HG03103 (cell line): ENCODE results near the gene PNPLA8.
"Not testable (repeated sequence)": the region's sequence is repeated elsewhere in the genome, so short reads cannot be mapped to it uniquely, and the experiment has no call there.

Experiments
- ATAC-seq: cut with Tn5 transposase; IDR thresholded peaks from one replicate; pipeline ENCODE4 v1.9.1; 2021; ENCODE audit warnings: low read depth; ENCODE audit not compliant: unreplicated experiment

The PNPLA8 gene

DNA sequence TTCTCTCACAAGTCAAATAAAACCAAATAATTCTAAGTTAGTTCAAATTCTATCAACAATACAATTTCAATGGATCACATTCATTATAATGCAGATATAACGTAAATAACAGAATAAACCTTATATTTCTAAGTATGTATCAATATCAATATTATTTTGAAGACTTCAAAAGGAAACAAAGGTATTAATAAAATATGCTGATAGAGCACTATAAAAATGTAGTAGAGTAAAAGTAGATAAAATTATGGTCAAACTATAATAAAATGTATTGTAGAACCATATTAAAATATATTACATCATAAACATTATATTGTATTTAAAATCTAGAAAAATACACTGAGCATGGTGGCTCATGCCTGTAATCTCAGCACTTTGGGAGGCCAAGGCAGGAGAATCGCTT, 46.2 kb downstream of the PNPLA8 start:
- ATAC-seq: no peak

DNA sequence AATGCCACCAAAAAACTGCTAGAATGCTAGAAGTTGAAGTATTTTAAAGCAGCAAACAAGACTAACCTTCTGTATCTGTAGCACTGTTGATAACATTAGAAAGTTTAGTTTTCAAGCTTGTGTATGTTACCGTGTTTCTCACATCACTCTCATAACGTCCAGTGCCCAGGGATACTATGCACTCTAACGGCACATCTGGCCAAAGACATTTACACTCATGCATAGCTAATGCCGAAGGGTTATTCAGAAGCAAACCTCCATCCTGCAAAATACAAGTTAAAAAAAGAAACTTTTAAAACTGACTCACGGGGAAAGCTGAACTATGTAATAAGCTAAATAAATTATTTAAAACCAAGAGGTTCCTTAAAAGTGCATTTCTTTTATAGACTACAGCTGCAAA, 46.8 kb downstream of the PNPLA8 start:
- ATAC-seq: no peak

DNA sequence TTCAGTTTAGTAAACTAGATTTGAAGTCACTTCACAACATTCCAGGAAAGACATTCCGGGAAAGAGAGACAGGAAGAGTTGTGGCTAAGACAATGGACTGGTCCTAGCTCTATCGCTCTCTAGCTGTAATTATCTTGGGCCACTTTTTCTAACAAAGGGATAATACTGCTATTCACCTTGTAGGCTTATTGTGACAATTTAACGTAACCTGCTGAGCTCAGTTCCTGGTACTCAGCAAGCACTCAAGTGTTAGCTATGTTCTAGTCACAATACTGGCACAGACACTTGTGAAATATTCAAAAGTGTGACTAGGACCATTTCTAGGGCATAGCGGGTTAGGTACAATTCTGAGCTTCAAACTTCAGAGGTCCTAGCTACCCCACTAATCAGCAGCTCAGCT, 57.7 kb downstream of the PNPLA8 start:
- no peak for ATAC-seq

DNA sequence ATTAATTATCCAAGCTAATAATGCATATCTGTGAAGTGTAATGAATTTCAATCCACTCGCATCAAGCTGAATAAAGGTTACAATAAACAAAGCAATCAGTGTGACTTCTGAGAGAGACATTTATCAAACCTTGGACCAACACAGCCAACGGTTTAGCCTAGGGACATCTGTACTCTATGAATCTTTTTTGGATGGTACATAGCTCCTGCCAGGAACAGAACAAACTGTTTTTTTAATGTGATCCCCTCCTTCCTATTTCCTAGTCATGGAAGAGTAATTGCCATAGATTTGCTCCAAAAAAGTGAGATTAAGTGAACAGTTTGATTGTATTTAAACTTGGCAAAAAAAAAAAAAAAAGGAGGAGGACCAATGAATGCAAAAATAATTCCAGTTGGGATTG, 58.5 kb downstream of the PNPLA8 start:
- no peak for ATAC-seq

DNA sequence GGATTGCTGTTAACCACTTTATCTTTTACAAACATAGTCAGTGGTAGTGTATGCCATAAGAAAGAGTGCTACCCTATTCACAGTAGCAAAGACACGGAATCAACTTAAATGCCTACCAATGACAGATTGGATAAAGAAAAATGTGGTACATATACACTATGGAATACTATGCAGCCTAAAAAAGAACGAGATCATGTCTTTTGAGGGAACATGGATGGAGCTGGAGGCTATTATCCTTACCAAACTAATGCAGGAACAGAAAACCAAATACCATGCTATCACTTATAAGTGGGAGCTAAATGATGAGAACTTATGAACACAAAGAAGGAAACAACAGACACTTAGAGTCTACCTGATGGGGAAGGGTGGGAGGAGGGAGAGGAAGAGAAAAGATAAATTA, 59.6 kb downstream of the PNPLA8 start:
- ATAC-seq: not testable (repeated sequence)

DNA sequence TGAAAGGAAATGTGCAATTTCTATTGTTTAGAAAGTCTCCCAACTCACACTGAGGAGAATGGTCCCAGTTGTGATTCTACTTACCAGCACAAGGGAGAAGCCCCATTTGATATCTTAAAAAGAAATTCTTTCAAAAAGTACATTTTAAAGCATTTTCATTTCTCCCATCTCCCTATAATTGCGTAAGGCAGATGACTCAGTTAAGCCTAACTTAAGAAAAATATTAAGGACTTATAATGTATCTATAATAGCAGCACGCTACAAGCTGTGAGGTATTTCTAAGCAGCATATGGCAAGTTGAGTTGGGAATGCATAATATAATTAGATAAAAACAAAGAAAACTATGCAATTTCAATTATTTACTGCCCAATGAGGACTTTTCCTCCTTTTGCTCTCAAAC, 61.2 kb downstream of the PNPLA8 start:
- ATAC-seq: no peak

DNA sequence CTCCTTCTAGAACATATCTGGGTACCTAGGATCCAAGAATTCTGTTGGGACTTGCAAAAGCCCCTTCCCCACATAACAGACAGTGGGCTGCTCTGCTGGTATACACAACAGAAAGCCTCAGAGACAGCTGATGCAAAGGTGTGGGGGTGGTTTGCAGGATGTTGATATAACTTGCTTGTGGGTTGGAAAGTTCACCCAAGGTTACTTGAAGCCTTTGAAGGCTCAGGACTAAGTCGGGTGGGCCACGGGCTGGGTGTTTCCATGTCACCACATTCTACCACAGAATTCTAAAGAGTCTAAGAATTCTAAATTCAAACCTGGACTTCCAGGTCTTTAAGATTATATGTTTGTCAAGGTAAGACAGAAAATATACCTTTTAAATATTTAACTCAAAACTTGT, 62.3 kb downstream of the PNPLA8 start:
- ATAC-seq: no peak

DNA sequence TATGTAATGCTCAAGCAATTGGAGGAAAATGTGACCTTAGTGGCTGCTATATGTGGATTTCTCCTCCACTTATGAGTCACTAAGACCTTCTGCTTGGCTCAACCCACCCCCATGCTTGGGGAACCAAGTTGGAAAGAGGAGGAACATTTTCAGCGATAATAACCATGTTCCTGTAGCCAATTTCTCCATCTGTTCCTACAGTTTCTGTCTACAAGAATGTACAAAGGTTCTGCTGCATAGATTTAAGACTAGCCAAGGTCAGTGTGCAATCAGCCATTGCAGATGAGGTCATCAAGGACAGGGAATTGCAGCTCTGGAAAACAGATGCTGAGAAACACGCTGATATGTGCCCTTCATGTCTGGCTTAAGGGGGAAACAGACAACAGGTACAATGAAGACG, 64.1 kb downstream of the PNPLA8 start:
- ATAC-seq: no peak

DNA sequence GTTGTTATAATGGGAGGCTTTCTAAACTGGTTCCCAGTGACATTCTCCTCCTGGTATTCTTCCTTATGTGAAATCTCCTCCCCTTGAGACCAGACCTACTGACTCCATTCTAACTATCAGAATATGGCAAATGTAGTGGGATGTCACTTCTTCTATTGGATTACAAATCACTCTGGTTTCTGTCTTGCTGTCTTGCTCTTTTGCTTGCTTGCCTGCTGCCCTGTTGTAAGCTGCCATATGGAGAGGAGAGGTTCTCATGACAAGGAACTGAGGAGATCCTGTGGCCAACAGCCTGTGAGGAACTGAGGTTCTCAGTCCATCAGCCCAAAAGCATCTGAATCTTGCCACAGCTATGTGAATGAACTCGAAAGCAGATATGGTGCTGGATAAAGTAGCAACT, 65.0 kb downstream of the PNPLA8 start:
- no peak for ATAC-seq

DNA sequence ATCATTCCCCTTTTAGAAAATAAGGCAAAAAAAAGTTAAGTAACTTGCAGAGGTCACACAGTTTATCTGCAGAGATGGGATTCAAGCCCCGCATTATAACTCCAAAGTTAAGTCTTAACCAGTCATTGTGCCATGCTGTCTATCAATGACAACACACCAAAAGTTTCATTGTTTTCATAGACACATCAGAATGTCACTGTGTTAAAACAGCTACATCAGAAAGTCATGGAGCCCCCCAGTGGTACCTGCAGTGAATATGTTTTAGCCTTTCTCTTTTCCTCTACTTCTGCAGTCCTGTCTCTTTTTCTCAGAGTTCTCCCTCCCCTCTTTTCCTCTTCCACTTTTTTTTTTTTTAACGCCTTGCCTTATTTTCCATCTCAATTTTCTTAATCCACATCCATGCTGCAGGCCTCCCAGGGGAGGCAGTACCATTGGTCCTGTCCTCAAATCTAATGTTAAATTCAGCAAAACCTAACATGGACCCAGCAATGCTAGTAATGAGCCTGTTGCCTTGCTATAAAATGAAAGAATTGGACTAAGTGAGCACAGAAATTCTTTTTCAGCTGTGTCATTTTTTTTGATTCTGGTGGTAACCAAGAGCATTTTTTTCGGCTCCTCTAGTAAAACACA, 65.9 kb downstream of the PNPLA8 start:
- ATAC-seq: no peak

DNA sequence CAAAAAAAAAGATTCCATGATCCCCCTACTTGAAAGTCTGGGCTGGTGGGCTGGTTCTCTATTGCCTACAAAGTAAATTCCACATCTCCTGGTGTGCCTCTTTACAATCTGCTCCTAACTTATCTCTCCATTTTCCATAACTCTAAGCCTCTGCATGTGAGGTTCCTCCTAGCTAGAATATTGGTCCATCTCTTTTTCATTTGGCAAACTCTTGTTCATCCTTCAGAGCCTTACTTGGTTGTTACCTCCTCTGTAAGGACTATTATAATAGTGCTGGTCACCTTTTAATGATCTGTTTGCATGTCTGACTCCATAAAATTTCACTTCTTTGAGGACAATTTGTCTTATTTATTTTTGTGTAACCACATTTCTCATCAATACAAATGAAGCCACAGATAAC, 68.1 kb downstream of the PNPLA8 start:
- ATAC-seq: no peak

DNA sequence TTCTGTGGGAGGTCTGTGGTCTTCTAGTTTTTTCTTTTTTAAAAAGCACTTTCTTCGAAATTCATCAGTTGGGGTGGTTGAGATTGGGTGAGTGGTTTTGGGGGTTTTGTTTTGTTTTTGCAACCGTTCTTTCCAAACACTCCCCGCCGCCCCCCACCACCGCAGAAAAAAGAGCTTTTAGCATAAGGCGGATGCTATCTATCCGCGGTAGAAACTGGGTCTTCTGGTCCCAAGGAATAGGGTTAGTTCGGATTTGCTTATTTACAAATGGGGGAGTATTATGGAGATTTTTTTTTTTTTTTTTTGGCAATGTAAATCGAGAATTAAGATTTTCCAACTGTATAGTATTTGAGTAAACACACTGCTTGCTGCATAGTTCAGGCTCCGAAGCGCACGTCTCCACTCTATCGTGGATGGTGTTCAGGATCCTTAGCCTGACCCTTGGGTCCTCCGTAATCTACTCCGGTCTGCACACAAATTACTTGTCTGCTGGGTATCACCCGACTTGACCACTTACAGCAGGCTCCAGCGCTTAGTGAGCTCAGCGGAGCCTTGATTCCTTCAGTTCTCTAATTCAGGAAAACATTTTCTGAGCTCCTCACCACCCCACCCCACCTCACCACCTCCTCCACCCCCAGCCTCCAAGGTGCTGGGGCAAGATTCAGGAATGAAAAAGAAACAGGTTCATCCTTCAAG, 68.9 kb downstream of the PNPLA8 start:
- no peak for ATAC-seq

DNA sequence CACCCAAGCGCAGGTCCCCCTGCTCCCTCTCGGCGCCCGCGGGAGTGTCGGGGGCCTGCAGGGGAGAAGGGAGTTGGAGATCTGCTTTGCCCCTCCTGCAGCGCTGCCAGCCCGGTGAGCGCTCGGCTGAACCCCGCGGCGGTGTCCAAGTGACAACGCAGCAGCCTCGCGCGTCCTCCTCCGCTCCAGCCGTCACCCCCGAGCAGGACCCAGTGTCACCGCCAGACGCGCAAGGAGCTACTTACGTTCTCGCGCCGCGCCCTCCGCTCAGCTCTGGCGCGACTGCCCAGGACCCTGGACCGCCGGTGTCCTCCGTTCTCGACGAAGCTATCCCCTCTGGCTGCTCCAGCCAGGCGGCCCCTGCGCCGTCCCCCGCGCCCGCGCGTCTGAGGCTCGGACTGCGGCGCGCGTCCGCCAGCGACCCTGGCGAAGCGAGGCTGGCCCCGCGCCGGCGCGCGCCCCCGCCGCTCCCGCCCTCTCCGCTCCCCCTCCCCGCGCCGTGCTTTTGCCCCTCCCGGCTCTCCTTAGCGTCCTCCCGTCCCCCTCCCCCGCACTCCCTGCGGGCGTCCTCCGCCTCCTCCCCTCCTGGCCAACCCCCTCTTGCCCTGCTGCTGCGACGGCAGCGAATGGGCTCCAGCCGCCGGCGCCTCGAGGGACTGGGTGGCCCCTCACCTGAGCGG, 69.8 kb downstream of the PNPLA8 start, which contains the start of gene NRCAM:
NRCAM (minus strand) TSS at position 439 of the 680 bp plus-strand sequence. CDS start 216,372 bp downstream, outside the sequence.
- no peak for ATAC-seq

DNA sequence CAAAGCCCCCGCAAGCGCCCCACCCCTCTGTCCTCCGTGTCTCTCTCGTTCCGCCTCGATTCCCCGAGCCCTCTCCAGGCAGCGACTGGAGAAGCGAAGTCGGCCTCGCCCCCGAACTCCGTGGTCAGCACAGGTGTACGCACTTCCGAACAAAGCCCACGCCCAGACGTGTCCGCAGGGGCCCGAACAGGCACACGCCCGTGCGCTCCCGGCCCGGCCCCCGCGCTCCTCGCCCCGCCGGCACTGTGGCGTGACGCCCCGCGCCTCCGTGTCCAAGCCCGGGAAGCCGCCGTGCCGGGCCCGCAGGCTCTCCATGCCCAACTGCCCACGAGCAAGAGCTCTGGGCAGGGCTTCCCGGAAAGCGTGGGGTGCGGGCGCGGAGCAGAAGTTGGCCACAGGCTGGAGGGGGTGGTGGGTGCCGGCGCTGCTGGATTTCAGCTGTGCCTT, 70.4 kb downstream of the PNPLA8 start:
- ATAC-seq: no peak

DNA sequence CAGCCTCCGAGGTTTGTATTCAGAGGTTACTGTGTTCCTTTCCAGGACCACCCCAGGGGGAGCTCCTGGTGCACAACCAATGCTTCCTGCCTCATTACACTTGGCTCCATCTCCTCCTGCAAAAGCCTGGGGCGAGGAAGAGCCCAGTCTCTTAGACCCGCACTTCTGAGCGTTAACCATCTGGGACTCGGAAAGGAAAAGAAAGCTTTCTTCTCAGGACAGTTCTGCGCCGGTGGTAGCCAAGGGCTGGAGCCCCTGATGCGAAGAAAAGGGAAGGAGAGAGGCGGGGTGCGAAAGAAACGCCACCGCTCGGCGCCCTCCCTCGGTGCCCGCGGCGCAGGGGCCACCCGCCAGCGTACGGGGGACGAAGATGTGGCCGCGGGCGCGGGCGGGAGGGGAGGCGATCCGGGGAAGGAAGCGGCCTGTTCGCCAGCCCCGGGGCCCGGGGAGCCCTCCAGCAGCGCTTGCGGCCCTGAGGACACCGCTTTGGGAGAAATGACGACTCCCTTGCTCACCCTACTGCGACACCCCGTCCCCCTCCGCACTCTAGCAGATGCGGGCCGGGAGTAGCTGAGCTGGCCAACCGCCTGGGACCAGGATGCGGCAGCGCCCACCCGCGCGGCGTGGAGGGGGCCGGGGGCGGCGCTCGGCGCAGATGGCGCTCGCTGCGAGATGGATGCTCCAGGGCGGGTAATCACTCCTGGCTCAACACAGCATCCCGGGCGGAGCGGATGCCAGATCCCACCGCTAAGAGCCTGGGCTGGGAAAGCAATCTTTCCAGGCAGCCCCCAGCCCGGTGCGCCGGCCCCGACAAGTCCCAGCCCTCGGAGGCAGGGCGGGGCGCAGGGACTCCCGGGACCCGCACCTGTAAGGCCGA, 71.0 kb downstream of the PNPLA8 start:
- ATAC-seq: no peak

DNA sequence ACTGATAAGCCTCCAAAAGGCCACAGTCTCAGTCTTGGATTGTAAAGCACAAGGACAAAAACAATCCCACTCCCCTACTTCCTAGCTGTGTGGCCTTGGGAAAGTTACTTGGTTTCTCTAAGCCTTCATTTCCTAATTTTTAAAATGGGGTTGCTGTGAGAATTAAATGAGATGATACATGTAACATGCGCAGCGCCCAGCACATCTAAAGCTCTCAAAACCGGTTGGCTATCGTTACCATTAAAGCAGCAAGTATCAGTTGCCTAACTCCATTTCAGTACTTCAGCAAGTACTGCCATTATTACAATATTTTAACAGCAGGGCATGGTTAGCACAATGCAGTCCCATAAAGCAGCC, 71.6 kb downstream of the PNPLA8 start:
- ATAC-seq: no peak

DNA sequence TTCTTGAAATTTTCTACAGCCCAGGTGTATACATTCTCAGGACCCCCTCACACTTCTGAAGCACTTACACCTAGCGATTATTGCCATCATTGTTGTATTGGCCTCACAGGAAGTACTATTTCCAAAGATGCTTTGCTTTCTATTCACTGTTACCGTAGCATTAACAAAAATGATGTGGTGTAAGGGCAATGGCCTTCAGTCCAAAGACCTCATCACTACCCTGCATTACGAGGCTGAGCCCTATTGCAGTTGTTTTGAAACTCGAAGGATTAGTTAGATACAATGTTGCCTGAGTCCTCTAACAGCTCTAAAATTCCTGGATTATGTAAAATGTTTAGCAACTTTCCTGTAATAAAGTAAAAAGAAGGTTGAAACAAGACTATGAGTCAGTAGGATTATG, 72.6 kb downstream of the PNPLA8 start:
- no peak for ATAC-seq

DNA sequence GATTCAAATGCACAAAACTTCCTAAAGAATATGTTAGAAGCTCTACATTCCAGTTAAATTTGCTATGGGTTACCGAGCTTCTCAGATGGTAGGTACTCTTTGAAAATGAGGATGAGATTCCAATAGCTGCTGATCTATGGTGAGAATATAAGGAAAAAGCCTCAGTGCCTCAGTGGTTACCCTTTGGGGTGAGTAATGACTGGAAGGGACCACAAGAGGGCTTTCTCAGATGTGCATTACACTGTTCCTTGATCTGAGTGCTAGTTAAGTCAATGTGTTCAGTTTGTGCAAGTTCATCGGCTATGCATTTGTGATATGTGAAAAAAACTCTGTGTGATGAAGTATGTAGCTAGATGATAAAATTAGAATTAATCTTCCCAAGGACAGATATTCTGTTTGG, 73.2 kb downstream of the PNPLA8 start:
- ATAC-seq: peak; percentile 59

DNA sequence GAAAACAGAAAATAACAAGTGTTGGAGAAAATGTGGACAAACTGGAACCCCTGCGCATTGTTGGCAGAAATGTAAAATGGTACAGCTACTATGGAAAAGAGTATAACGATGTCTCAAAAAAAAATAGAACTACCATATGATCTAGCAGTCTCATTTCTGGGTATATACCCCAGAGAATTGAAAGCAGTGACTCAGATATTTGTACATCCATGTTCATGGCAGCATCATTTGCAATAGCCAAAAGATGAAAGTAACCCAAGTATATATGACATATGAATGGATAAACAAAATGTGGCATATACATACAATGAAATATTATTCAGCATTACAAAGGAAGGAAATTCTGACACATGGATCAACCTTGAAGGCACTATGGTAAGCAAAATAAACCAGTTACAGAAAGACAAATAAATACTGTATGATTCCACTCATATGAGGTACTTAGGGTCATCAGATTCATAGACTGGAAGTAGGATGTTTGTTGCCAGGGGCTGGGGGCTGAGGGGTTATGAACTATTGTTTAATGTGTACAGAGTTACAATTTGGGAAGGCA, 74.6 kb downstream of the PNPLA8 start:
- ATAC-seq: no peak

DNA sequence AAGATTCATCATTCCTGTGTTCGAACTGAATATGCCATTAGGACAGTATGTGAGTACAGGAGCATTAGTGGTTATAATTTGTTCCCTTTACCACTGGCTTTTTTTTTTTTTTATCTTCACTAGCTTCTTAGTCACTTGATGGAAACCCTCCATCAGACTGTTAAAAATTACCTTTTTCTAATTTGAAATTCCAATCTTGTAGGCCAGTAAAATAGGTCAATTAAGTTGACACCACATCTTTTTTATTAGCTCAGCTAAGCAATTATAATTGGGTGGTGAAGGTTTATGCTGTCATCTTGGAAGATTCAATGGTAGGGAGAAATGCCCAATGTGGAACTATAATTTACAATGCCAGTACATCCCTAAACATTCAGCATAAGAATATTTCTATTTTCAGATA, 75.8 kb downstream of the PNPLA8 start:
- ATAC-seq: no peak

DNA sequence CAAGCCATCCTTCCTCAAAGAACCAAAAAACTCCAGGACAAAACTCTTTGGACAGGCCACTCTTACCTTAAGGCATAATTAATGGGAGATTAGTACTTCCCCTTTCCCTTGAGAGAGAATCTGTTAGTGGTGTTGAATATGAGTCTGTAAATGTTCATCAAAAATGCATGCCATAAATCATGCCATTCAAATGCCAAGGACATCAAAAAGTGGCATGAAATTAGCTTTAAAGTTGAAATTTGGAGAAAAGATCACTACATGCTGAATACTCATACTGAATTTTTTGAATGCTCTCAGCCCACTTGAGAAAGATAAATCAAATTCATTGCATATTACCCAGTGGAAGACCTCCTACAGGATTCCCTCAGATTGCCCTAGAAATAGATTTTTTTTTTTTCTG, 76.4 kb downstream of the PNPLA8 start:
- no peak for ATAC-seq
